Left ventricle myocardium inferior (tissue), 1 donor: ENCODE results near the gene AUTS2. TPM values are rescaled to one million over a fixed set of nuclear protein-coding genes. Genes with fewer than 3 reads are reported as not detected.

Experiments used
- DNase-seq: peaks from one replicate; pipeline ENCODE4 v3.0.0-alpha.2; 2020
- H3K27ac ChIP-seq: fragments of 200-600 bp; replicated peaks from 2 replicates; pipeline ENCODE4 v1.8.0; 2021
- H3K27me3 ChIP-seq: fragments of 200-600 bp; 2 replicates; pipeline ENCODE4 v1.8.0; 2021; ENCODE audit warnings: low read depth
- H3K36me3 ChIP-seq: fragments of 200-600 bp; 2 replicates; pipeline ENCODE4 v1.8.0; 2021
- H3K4me1 ChIP-seq: fragments of 200-600 bp; 2 replicates; pipeline ENCODE4 v1.8.0; 2021
- H3K4me3 ChIP-seq: fragments of 200-600 bp; 2 replicates; pipeline ENCODE4 v1.8.0; 2021; ENCODE audit warnings: mild to moderate bottlenecking, moderate library complexity
- H3K9me3 ChIP-seq: fragments of 200-600 bp; replicated peaks from 2 replicates; pipeline ENCODE4 v1.8.0; 2021
- CTCF ChIP-seq: fragments of 200-600 bp; IDR thresholded peaks from 2 replicates; pipeline ENCODE4 v1.8.0; 2021; ENCODE audit warnings: antibody characterized with exemption, mild to moderate bottlenecking, borderline replicate concordance
- intact Hi-C: fragments of 100-400 bp; cut with micrococcal nuclease; formaldehyde crosslinking; loops from one replicate; pipeline ENCODE4 v1.11.0; 2022
- long read RNA-seq: library from polyadenylated mRNA; unstranded; transcript quantifications from one replicate; pipeline ENCODE4 v2.0.0, GENCODE V29; 2021
- total RNA-seq: library from RNA; stranded (reverse); fragmentation: NEBNext Ultra II Directional; extraction: Animal tissue kit (Norgen Biotek cat#: 25700); gene quantifications from one replicate; pipeline ENCODE4 v1.2.1, GENCODE V29; 2021
- donor health status: DM: no; HTN: yes; CAD: no; lungs with severe emphysema.

AUTS2 gene
- total RNA-seq, result 10.5 TPM
- long read RNA-seq, partial matches to known transcripts, result 0 of 11 reads
- long read RNA-seq, other reads (novel, unspliced or antisense), result 11 of 11 reads

- Histone ChIP-seq H3K27ac (peak within 1 kb of the TSS; percentile 89), H3K36me3 (no peaks in the 10 kb centered on the region), H3K4me3 (peak within 1 kb of the TSS; percentile 95), H3K27me3 (no peaks in the 10 kb centered on the region), H3K9me3 (no peaks in the 10 kb centered on the region), H3K4me1 (peaks cover 42% of the 10 kb centered on the region)
- DNase-seq, result peak; percentile 91
- intact Hi-C loops, result no loop called here
- TF ChIP-seq CTCF, result no peak
These were observed at the start of gene AUTS2 for GRCh38 chr7:69598081-69598486. Gene AUTS2 (plus strand): TSS chr7:69598475. CDS start chr7:69599654, 1,179 bp downstream.

DNA sequence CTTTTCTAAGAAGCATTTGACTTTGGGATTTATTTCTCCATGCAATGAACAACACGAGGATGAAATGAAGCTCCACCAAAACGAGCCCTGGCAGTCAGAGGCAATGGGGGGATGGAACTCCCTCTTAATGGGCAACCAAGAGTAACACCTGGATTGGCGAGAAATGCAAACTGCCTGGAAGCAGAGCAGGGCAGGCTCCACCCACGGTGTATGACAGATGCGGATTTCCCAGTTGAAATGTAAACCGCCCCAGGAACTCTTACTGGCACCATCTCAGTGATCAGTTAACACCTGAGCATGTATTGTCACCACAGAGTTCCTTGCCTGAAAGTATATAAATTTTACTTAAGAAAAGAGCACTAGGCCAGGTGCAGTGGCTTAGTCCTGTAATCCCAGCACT is 47.3 kb upstream of the AUTS2 start:
- H3K27ac ChIP-seq, result no peak overlapping the region
- H3K36me3 ChIP-seq, result no peaks in the 10 kb centered on the region
- no peaks in the 10 kb centered on the region for H3K9me3 ChIP-seq
- no peak for DNase-seq
- intact Hi-C loops, result no loop called here
- H3K27me3 ChIP-seq, result peaks cover 67% of the 10 kb centered on the region
- no peak for TF ChIP-seq CTCF
- H3K4me3 ChIP-seq, result no peak overlapping the region
- no peaks in the 10 kb centered on the region for H3K4me1 ChIP-seq

- TF ChIP-seq CTCF, result no peak
- Histone ChIP-seq H3K4me3 (no peak overlapping the region), H3K4me1 (no peaks in the 10 kb centered on the region), H3K36me3 (no peaks in the 10 kb centered on the region), H3K27ac (no peak overlapping the region), H3K27me3 (peaks cover 65% of the 10 kb centered on the region), H3K9me3 (no peaks in the 10 kb centered on the region)
- no peak for DNase-seq
- intact Hi-C loops, result no loop called here
These were observed 45.1 kb upstream of the AUTS2 start for GRCh38 chr7:69553190-69553589.

- Histone ChIP-seq H3K27ac (no peak overlapping the region), H3K9me3 (no peaks in the 10 kb centered on the region), H3K27me3 (peaks cover 57% of the 10 kb centered on the region), H3K4me1 (peaks cover 11% of the 10 kb centered on the region), H3K4me3 (no peak overlapping the region), H3K36me3 (no peaks in the 10 kb centered on the region)
- TF ChIP-seq CTCF, result no peak
- intact Hi-C loops, result no loop called here
- DNase-seq, result no peak
These were observed 36.9 kb upstream of the AUTS2 start for GRCh38 chr7:69561266-69561960.

GRCh38 chr7:69564454-69565417 is 33.5 kb upstream of the AUTS2 start:
- TF ChIP-seq CTCF, result no peak
- intact Hi-C loops, result no loop called here
- H3K4me3 ChIP-seq, result no peak overlapping the region
- no peaks in the 10 kb centered on the region for H3K9me3 ChIP-seq
- no peak overlapping the region for H3K27ac ChIP-seq
- H3K36me3 ChIP-seq, result no peaks in the 10 kb centered on the region
- H3K4me1 ChIP-seq, result peaks cover 11% of the 10 kb centered on the region
- no peak for DNase-seq
- H3K27me3 ChIP-seq, result peaks cover 70% of the 10 kb centered on the region
